Measurements from ENCODE around the gene STPG3. TPM values are rescaled to one million over a fixed set of nuclear protein-coding genes. Genes with fewer than 3 reads are reported as not detected.

STPG3 gene
- total and polyA plus RNA-seq, 2 of the 13 experiments (the other 11 are each of a cell fraction or from before 2014, with no cell fraction given), result not detected

- 0 out of 2 replicates have a peak, but pooled peaks have one; percentile 18 for TF ChIP-seq NFAT5 (CRISPR knock-in tag; IDR thresholded peaks at IDR 0.05)
- TF ChIP-seq ZFP36L1 (CRISPR knock-in tag; IDR thresholded peaks at IDR 0.05), result no peak
- no peak for TF ChIP-seq AHDC1 (CRISPR knock-in tag; IDR thresholded peaks at IDR 0.05; ENCODE audit: borderline replicate concordance)
- TF ChIP-seq GABPB1 (CRISPR knock-in tag; IDR thresholded peaks at IDR 0.05), result no peak; the same call in 1 of the 2 replicates
- TF ChIP-seq ZNF629 (CRISPR knock-in tag; conservative IDR thresholded peaks at IDR 0.05), result 0 out of 2 replicates have a peak, but pooled peaks have one; percentile 14
- 0 out of 2 replicates have a peak, but pooled peaks have one; percentile 14 for TF ChIP-seq ZNF136 (CRISPR knock-in tag; IDR thresholded peaks at IDR 0.05; ENCODE audit: low read depth)
- TF ChIP-seq ZNF335 (CRISPR knock-in tag; IDR thresholded peaks at IDR 0.05), result 0 out of 2 replicates have a peak, but pooled peaks have one; percentile 53
- no peak for TF ChIP-seq ZNF362 (CRISPR knock-in tag; IDR thresholded peaks at IDR 0.05; ENCODE audit: borderline replicate concordance)
- 0 out of 2 replicates have a peak, but pooled peaks have one; percentile 8 for TF ChIP-seq REL (CRISPR knock-in tag; conservative IDR thresholded peaks at IDR 0.05)
- 0 out of 2 replicates have a peak, but pooled peaks have one; percentile 8 for TF ChIP-seq TFE3 (CRISPR knock-in tag; IDR thresholded peaks at IDR 0.05)
Measured at GRCh38 chr9:137228968-137229896, 21.9 kb upstream of the STPG3 start (continued).

All from HepG2 (cell line).